ENCODE measurements around the gene TMEM42. TPM values are rescaled to one million over a fixed set of nuclear protein-coding genes. Genes with fewer than 3 reads are reported as not detected.

The TMEM42 gene
- polyA plus RNA-seq, 3 donors: 28.7 to 34.3 (median 33.7) TPM

- DNase-seq: no peak
Measured at GRCh38 chr3:44903751-44904150, 42.0 kb downstream of the TMEM42 start.

GRCh38 chr3:44905446-44906157 lies 43.9 kb downstream of the TMEM42 start:
- no peak for DNase-seq

- DNase-seq: no peak
Measured at GRCh38 chr3:44906997-44907396, 45.3 kb downstream of the TMEM42 start.

- DNase-seq: no peak
Measured at GRCh38 chr3:44907612-44908011, 45.9 kb downstream of the TMEM42 start.

GRCh38 chr3:44909063-44909462 lies 47.4 kb downstream of the TMEM42 start:
- DNase-seq: no peak

- DNase-seq: no peak
Measured at GRCh38 chr3:44910693-44911092, 49.0 kb downstream of the TMEM42 start.

GRCh38 chr3:44913868-44914468 lies 52.3 kb downstream of the TMEM42 start:
- DNase-seq: peak; percentile 53

GRCh38 chr3:44914936-44915335 lies 53.2 kb downstream of the TMEM42 start:
- DNase-seq: no peak

Other genes with a start within 250 kb of the TMEM42 start
- gene ZNF197, start 236.9 kb upstream of the TMEM42 start, polyA plus RNA-seq (ENCODE audit: insufficient read length in 3 of 3): 10 to 100 TPM; 27.0 to 35.6 (median 34.3) TPM
- 10 to 100 TPM in 2 of 3 donors, 1 to 10 TPM in 1; 9.8 to 15.1 (median 12.1) TPM for gene ZNF35, start 213.2 kb upstream of the TMEM42 start, polyA plus RNA-seq (ENCODE audit: insufficient read length in 3 of 3)
- gene ZNF502, start 149.3 kb upstream of the TMEM42 start, polyA plus RNA-seq (ENCODE audit: insufficient read length in 3 of 3): 10 to 100 TPM; 12.3 to 14.4 (median 14.3) TPM
- 10 to 100 TPM; 10.2 to 12.9 (median 10.8) TPM for gene ZNF501, start 132.3 kb upstream of the TMEM42 start, polyA plus RNA-seq (ENCODE audit: insufficient read length in 3 of 3)
- 10 to 100 TPM; 47.9 to 55.4 (median 49.1) TPM for gene KIAA1143, start 100.3 kb upstream of the TMEM42 start, polyA plus RNA-seq (ENCODE audit: insufficient read length in 3 of 3)
- gene KIF15, start 100.1 kb upstream of the TMEM42 start, polyA plus RNA-seq (ENCODE audit: insufficient read length in 3 of 3): 10 to 100 TPM; 21.6 to 29.2 (median 25.0) TPM
- under 1 TPM; 0.05 to 0.13 (median 0.09) TPM for gene TGM4, start 12.7 kb downstream of the TMEM42 start, polyA plus RNA-seq (ENCODE audit: insufficient read length in 3 of 3)
- gene ZDHHC3, start 114.3 kb downstream of the TMEM42 start, polyA plus RNA-seq (ENCODE audit: insufficient read length in 3 of 3): 10 to 100 TPM; 87.8 to 96.7 (median 93.7) TPM
- 10 to 100 TPM; 46.9 to 58.4 (median 51.0) TPM for gene EXOSC7, start 114.3 kb downstream of the TMEM42 start, polyA plus RNA-seq (ENCODE audit: insufficient read length in 3 of 3)
- 10 to 100 TPM; 26.5 to 44.4 (median 27.2) TPM for gene CLEC3B, start 164.4 kb downstream of the TMEM42 start, polyA plus RNA-seq (ENCODE audit: insufficient read length in 3 of 3)

All from renal pelvis (tissue), 4 donors.